Measurements from ENCODE around the gene OR2A42. TPM values are rescaled to one million over a fixed set of nuclear protein-coding genes. Genes with fewer than 3 reads are reported as not detected.
"Not testable (repeated sequence)": the region's sequence is repeated elsewhere in the genome, so short reads cannot be mapped to it uniquely, and the experiment has no call there.

OR2A42 gene
- total RNA-seq, 4 donors from 2014 or later: 0.15 to 4.1 TPM; not detected in 2

- H3K27me3 ChIP-seq; intact Hi-C loops (cut with DNase I; ENCODE audit: low total_unique reads); H3K36me3 ChIP-seq; H3K4me3 ChIP-seq; H3K27ac ChIP-seq; H3K9me3 ChIP-seq; DNase-seq; H3K4me1 ChIP-seq: not testable (repeated sequence)
These were observed 18.9 kb downstream of the OR2A42 start for GRCh38 chr7:144220531-144220930.

- H3K36me3 ChIP-seq; H3K27ac ChIP-seq; H3K27me3 ChIP-seq; H3K9me3 ChIP-seq; H3K4me3 ChIP-seq; H3K4me1 ChIP-seq; intact Hi-C loops (cut with DNase I; ENCODE audit: low total_unique reads); DNase-seq: not testable (repeated sequence)
These were observed 20.3 kb downstream of the OR2A42 start for GRCh38 chr7:144219149-144219548.

DNA sequence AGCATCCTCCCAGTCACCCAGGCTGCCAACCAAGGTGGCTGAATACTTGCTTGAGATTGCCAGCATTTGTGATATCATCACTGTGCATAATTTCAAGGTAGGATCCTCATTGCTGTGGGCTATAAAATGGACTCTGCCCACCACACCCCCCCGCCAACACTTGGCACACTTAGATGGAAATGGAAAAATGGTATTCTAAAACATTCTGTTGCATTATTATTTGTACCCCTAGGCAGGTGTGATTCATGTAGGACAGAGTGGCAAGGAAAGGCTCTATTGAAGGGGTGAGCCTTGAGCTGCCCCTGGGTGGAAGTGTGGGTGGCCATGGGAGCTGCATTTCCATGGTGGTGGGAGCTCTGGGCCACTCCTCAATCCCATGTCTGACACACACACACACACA, 20.8 kb downstream of the OR2A42 start:
- DNase-seq; H3K27ac ChIP-seq; intact Hi-C loops (cut with DNase I; ENCODE audit: low total_unique reads); H3K4me1 ChIP-seq; H3K9me3 ChIP-seq; H3K4me3 ChIP-seq; H3K27me3 ChIP-seq; H3K36me3 ChIP-seq: not testable (repeated sequence)

GRCh38 chr7:144217200-144217599, 22.2 kb downstream of the OR2A42 start:
- DNase-seq; H3K4me1 ChIP-seq; intact Hi-C loops (cut with DNase I; ENCODE audit: low total_unique reads); H3K27ac ChIP-seq; H3K9me3 ChIP-seq; H3K27me3 ChIP-seq; H3K4me3 ChIP-seq; H3K36me3 ChIP-seq: not testable (repeated sequence)

DNA sequence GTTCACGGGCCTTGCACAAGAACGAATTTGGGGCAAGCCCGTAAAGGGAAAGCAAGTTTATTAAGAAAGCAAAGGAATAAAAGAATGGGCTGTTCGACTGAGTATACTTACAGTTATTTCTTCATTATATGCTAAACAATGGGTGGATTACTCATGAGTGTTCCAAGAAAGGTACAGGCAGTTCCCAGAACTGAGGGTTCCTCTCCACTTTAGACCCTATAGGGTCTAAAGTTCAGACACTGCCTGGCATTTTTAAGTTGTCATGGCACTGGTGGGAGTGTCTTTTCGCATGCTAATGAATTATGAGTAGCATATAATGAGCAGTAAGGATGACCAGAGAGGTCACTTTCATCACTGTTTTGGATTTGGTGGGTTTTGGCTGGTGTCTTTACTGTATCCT, 34.1 kb downstream of the OR2A42 start:
- H3K4me3 ChIP-seq; H3K36me3 ChIP-seq; H3K4me1 ChIP-seq; H3K9me3 ChIP-seq; DNase-seq; intact Hi-C loops (cut with DNase I; ENCODE audit: low total_unique reads); H3K27ac ChIP-seq; H3K27me3 ChIP-seq: not testable (repeated sequence)

GRCh38 chr7:144203086-144203485, 36.3 kb downstream of the OR2A42 start:
- DNase-seq; H3K27ac ChIP-seq; H3K9me3 ChIP-seq; intact Hi-C loops (cut with DNase I; ENCODE audit: low total_unique reads); H3K4me3 ChIP-seq; H3K36me3 ChIP-seq; H3K4me1 ChIP-seq; H3K27me3 ChIP-seq: not testable (repeated sequence)

GRCh38 chr7:144201978-144202377, 37.4 kb downstream of the OR2A42 start:
- H3K36me3 ChIP-seq; H3K4me1 ChIP-seq; intact Hi-C loops (cut with DNase I; ENCODE audit: low total_unique reads); H3K9me3 ChIP-seq; H3K27ac ChIP-seq; DNase-seq; H3K27me3 ChIP-seq; H3K4me3 ChIP-seq: not testable (repeated sequence)

- H3K27ac ChIP-seq; intact Hi-C loops (cut with DNase I; ENCODE audit: low total_unique reads); H3K9me3 ChIP-seq; DNase-seq; H3K4me1 ChIP-seq; H3K36me3 ChIP-seq; H3K27me3 ChIP-seq; H3K4me3 ChIP-seq: not testable (repeated sequence)
These were observed 40.5 kb downstream of the OR2A42 start for GRCh38 chr7:144198934-144199333.

DNA sequence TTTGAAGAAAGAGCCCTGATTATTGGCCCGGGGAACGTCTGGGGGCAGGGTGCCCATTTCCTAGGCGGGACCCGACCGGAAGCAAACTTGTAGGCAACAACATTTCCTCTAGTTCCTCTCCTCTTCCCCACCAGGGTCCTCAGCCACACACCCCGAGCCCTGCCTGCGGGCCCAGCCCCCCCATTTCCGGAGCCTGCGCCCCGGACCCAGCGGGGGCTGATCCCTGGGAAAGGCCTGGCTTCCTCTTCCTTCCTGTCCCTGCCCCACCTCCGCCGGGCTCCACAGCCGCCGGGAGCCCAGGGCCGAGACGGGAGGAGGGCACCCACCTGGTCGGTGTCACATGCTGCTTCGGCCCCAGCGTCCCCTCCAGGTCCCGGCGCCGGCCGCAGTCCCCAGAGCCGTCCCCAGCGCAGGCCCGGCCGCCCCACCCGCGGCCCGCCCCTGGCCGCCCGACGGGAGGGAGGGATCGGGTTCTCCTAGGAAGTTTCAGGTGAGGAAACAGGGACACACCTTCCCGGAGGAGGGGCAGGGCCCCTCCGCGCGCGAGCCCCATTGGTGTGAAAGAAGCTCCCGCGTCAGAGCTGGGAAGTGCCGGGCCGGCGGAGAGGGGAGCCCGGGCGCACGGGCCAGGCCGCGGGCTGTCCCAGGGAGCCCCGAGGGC, 44.1 kb downstream of the OR2A42 start, which contains the start of gene ARHGEF35:
ARHGEF35 (minus strand) TSS at position 622 of the 661 bp plus-strand sequence. CDS start 7,450 bp downstream, outside the sequence.
- DNase-seq; H3K4me1 ChIP-seq; H3K27me3 ChIP-seq; intact Hi-C loops (cut with DNase I; ENCODE audit: low total_unique reads); H3K9me3 ChIP-seq; H3K4me3 ChIP-seq; H3K27ac ChIP-seq; H3K36me3 ChIP-seq: not testable (repeated sequence)

- DNase-seq; H3K27ac ChIP-seq; intact Hi-C loops (cut with DNase I; ENCODE audit: low total_unique reads); H3K9me3 ChIP-seq; H3K4me1 ChIP-seq; H3K36me3 ChIP-seq; H3K4me3 ChIP-seq; H3K27me3 ChIP-seq: not testable (repeated sequence)
These were observed 45.0 kb downstream of the OR2A42 start for GRCh38 chr7:144194453-144194852.

DNA sequence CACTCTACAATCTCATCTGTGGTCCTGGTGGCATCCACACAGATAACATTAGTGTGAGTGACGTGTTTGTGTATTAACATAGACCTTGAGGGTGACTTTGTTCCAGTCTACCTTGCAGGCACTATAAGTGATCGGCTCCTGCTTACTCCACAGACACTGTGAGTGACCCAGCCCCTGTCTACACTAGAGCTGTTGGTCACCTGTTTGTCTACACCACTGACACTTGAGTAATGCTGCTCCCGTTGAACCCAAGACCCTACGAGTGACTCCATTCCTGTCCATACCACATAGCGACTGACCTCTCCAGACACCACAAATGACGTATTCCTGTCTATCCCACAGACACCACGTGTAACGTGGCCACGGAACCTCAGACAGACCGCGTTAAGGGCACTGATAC, 45.6 kb downstream of the OR2A42 start:
- H3K27ac ChIP-seq; intact Hi-C loops (cut with DNase I; ENCODE audit: low total_unique reads); H3K4me1 ChIP-seq; H3K27me3 ChIP-seq; H3K36me3 ChIP-seq; H3K9me3 ChIP-seq; DNase-seq; H3K4me3 ChIP-seq: not testable (repeated sequence)

DNA sequence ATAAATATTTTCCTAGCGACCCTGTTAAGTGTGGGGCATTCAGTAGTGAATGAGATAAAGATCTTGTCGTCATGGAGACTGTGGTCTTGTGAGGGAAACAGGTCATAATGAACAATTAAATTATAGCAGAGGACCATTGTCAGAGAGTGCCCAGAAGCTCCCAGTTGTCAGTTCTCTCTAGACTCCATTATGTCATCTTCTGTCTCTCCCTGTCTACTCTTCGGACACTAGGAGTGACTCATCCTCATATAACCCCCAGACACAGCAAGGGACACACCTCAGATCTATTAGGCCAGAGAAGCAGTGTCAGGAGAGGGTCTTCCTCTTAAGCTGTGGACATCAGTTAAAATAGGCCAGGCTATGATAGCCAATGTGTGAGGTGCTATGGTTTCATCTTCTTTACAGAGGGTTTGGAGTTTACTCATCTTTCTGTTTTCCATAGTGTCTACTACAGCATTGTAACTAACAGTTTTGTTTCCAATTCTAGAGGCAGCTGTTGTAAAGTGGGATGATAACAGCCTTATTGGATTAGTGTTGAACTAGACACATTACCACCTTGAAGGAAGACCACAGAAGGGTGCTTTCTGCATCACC, 50.7 kb downstream of the OR2A42 start:
- H3K4me1 ChIP-seq; H3K9me3 ChIP-seq; intact Hi-C loops (cut with DNase I; ENCODE audit: low total_unique reads); H3K27ac ChIP-seq; H3K4me3 ChIP-seq; H3K36me3 ChIP-seq; DNase-seq; H3K27me3 ChIP-seq: not testable (repeated sequence)

DNA sequence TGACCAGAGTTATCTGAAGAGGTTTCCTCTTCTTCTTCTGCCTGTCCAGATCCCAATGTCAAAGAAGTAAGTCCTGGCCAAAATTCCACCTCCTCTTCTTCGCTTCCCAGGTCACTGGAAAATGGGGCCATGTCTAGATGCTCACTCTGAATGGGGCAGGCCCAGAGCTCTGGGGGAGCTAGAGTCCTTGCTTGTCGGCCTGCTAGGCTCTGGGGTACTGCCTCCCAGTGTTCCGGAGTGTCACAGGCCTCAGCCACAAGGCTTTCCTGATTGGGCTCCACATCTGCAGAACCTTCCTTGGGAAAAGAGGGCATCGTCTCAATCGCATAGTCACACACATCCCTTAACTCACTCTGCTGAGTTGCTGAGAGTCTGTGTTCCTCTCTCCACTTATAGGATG, 51.6 kb downstream of the OR2A42 start:
- intact Hi-C loops (cut with DNase I; ENCODE audit: low total_unique reads); H3K27ac ChIP-seq; H3K4me1 ChIP-seq; H3K4me3 ChIP-seq; H3K27me3 ChIP-seq; H3K9me3 ChIP-seq; H3K36me3 ChIP-seq; DNase-seq: not testable (repeated sequence)

DNA sequence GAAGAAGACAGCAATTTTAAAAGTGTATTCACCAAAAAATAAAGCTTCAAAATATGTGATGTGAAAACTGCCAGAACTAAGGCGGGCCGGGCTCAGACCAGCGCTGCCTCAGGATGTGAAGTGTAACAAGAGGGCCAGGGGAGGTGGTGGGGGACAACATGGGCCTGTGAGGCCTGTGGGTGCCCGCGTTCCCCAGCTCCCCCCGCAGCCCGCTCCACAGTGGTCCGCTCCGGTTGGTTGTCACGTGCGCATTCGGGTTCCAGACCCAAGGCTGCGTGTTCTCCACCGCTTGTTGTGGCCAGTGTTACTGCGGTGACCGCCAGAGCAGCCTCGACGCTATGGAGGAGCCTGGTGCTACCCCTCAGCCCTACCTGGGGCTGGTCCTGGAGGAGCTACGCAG, 56.2 kb downstream of the OR2A42 start, which contains the start of gene CTAGE4:
CTAGE4 (plus strand) TSS at position 301 of the 400 bp plus-strand sequence; CDS start at position 339, 38 bp downstream.
- H3K27ac ChIP-seq; DNase-seq; H3K36me3 ChIP-seq; H3K27me3 ChIP-seq; H3K9me3 ChIP-seq; H3K4me1 ChIP-seq; H3K4me3 ChIP-seq; intact Hi-C loops (cut with DNase I; ENCODE audit: low total_unique reads): not testable (repeated sequence)

Measured in uterus (tissue), 4 donors.